SK-N-SH (cell line): Measurements from ENCODE around the gene MAP2K3. TPM values are rescaled to one million over a fixed set of nuclear protein-coding genes. Genes with fewer than 3 reads are reported as not detected.

Source experiments
- CTCF ChIA-PET: fragments of 300-600, 350-600 bp; formaldehyde crosslinking; extraction: SDS; loops from one replicate; lab custom pipeline; 2021; lab: Yijun Ruan, JAX
- POLR2A ChIA-PET: fragments of 350-600 bp; sonication (Branson Sonifier 250); formaldehyde crosslinking; extraction: SDS; loops from one replicate; lab custom pipeline; 2020; ENCODE audit warnings: antibody characterized with exemption, inconsistent platforms; lab: Yijun Ruan, JAX
- DNase-seq: peaks from one replicate; pipeline ENCODE4 v3.0.0; 2012
- H2AFZ ChIP-seq: fragments of 200-600 bp; sonication (generic); 2 replicates; pipeline ENCODE4 v1.8.1; 2016; ENCODE audit warnings: antibody characterized with exemption, mild to moderate bottlenecking, low read depth
- H3F3A ChIP-seq: fragments of 200-600 bp; sonication (generic); replicated peaks from 2 replicates; pipeline ENCODE3; 2016; ENCODE audit warnings: antibody characterized with exemption, mild to moderate bottlenecking; ENCODE audit not compliant: insufficient read depth
- H3K27ac ChIP-seq, 2 experiments: fragments of 200-500 bp in 1 of 2; fragments of 200-600 bp in 1 of 2; sonication (Bioruptor generic) in 1 of 2; sonication (generic), shearing (Covaris generic) in 1 of 2; 2 replicates each; pipeline versions ENCODE4 v1.5.1 to v1.6.1; 2014 to 2016; ENCODE audit warnings: low read depth in 2 of 2, inconsistent platforms in 1 of 2, low read length in 1 of 2, mild to moderate bottlenecking in 1 of 2, mixed read lengths in 1 of 2
- H3K27me3 ChIP-seq: fragments of 200-600 bp; sonication (generic), shearing (Covaris generic); 2 replicates; pipeline ENCODE4 v1.6.1; 2016; ENCODE audit warnings: mixed run types; ENCODE audit not compliant: insufficient read depth
- H3K36me3 ChIP-seq, 2 experiments: fragments of 200-500 bp in 1 of 2; fragments of 200-600 bp in 1 of 2; sonication (Bioruptor generic) in 1 of 2; sonication (generic) in 1 of 2; replicated peaks in 1 of 2; 2 replicates each; pipeline versions ENCODE3 to v1.5.1; 2014 to 2016; ENCODE audit warnings: low read length in 1 of 2, mild to moderate bottlenecking in 1 of 2; ENCODE audit not compliant: insufficient read depth in 2 of 2, control insufficient read depth in 1 of 2
- H3K4me1 ChIP-seq, 2 experiments: fragments of 200-500 bp in 1 of 2; fragments of 200-600 bp in 1 of 2; sonication (Bioruptor generic) in 1 of 2; sonication (generic), shearing (Covaris generic) in 1 of 2; 2 replicates each; pipeline versions ENCODE4 v1.5.1 to v1.6.1; 2014 to 2016; ENCODE audit warnings: low read depth in 1 of 2, low read length in 1 of 2, mixed run types in 1 of 2; ENCODE audit not compliant: insufficient read depth in 2 of 2, control insufficient read depth in 1 of 2
- H3K4me2 ChIP-seq: fragments of 200-600 bp; sonication (generic), shearing (Covaris generic); 2 replicates; pipeline ENCODE4 v1.6.1; 2017; ENCODE audit warnings: mixed run types
- H3K4me3 ChIP-seq, 2 experiments: fragments of 200-500 bp in 1 of 2; fragments of 200-600 bp in 1 of 2; sonication (Bioruptor generic) in 1 of 2; sonication (generic), shearing (Covaris generic) in 1 of 2; 2 replicates each; pipeline versions ENCODE4 v1.5.1 to v1.8.1; 2014 to 2016; ENCODE audit warnings: low read depth in 2 of 2, inconsistent platforms in 1 of 2, low read length in 1 of 2, mild to moderate bottlenecking in 1 of 2, mixed read lengths in 1 of 2, moderate library complexity in 1 of 2
- H3K79me2 ChIP-seq: fragments of 200-600 bp; sonication (generic); 2 replicates; pipeline ENCODE4 v1.8.1; 2017; ENCODE audit warnings: mild to moderate bottlenecking; ENCODE audit not compliant: insufficient read depth
- H3K9ac ChIP-seq: fragments of 200-600 bp; sonication (generic); 2 replicates; pipeline ENCODE4 v1.6.1; 2017; ENCODE audit warnings: mixed run types
- H3K9me2 ChIP-seq: fragments of 200-600 bp; sonication (generic); 2 replicates; pipeline ENCODE4 v1.6.1; 2017; ENCODE audit warnings: mixed run types
- H3K9me3 ChIP-seq: fragments of 200-600 bp; sonication (generic); 2 replicates; pipeline ENCODE4 v1.6.1; 2017; ENCODE audit warnings: mixed run types, mild to moderate bottlenecking, moderate library complexity
- H4K20me1 ChIP-seq: fragments of 200-600 bp; sonication (generic); 2 replicates; pipeline ENCODE4 v1.6.1; 2017; ENCODE audit warnings: mild to moderate bottlenecking, mixed run types; ENCODE audit not compliant: insufficient read depth
- FOSL2 ChIP-seq: IDR thresholded peaks from 2 replicates; pipeline ENCODE4 v1.4.0; 2012; ENCODE audit warnings: low read depth, mild to moderate bottlenecking, moderate library complexity, borderline replicate concordance
- FOXJ3 ChIP-seq: sonication (generic); formaldehyde crosslinking; IDR thresholded peaks from 2 replicates; pipeline ENCODE4 v1.5.1; 2020; ENCODE audit warnings: mild to moderate bottlenecking, missing genetic modification reagents
- GATA2 ChIP-seq: sonication (generic); formaldehyde crosslinking; IDR thresholded peaks from 2 replicates; pipeline ENCODE4 v1.5.0; 2020; ENCODE audit warnings: mild to moderate bottlenecking, missing genetic modification reagents
- JUND ChIP-seq: IDR thresholded peaks from 2 replicates; pipeline ENCODE4 v1.4.0; 2012
- MXI1 ChIP-seq: IDR thresholded peaks from 2 replicates; pipeline ENCODE4 v1.6.1; 2012; ENCODE audit warnings: mild to moderate bottlenecking, low read depth, low read length, improper control_type of control experiment
- NRF1 ChIP-seq: IDR thresholded peaks from 2 replicates; pipeline ENCODE4 v1.6.1; 2012; ENCODE audit warnings: low read depth, mild to moderate bottlenecking, low read length
- PBX3 ChIP-seq: IDR thresholded peaks from 2 replicates; pipeline ENCODE4; 2012
- POLR2AphosphoS5 ChIP-seq: IDR thresholded peaks from 2 replicates; pipeline ENCODE4 v1.6.1; 2012; ENCODE audit warnings: low read depth, low read length
- RCOR1 ChIP-seq: fragments of 150-350 bp; IDR thresholded peaks from 2 replicates; pipeline ENCODE4 v1.6.1; 2017; ENCODE audit warnings: antibody characterized with exemption, low read length
- RFX5 ChIP-seq: IDR thresholded peaks from 2 replicates; pipeline ENCODE4 v1.6.1; 2012; ENCODE audit warnings: mild to moderate bottlenecking, improper control_type of control experiment, low read length
- SMC3 ChIP-seq: IDR thresholded peaks from 2 replicates; pipeline ENCODE4 v1.6.1; 2012; ENCODE audit warnings: low read depth, low read length, improper control_type of control experiment
- TEAD4 ChIP-seq: IDR thresholded peaks from 2 replicates; pipeline ENCODE4 v1.4.0; 2012; ENCODE audit warnings: mild to moderate bottlenecking, borderline replicate concordance; ENCODE audit not compliant: insufficient read depth
- ZBTB33 ChIP-seq: IDR thresholded peaks from 2 replicates; pipeline ENCODE4 v1.4.0; 2012; ENCODE audit warnings: low read depth, borderline replicate concordance
- WGBS: methylation state at CpG from one replicate; pipeline ENCODE4 v1.1.6; 2017; ENCODE audit warnings: low lambda C conversion rate; 5-methylcytosine and 5-hydroxymethylcytosine counted together
- polyA plus RNA-seq, 3 experiments: library from polyadenylated mRNA; depleted of rRNA; stranded (reverse); fragments of >200 nt; gene quantifications; 2 replicates each; pipeline ENCODE4 v1.2.3, GENCODE V29; 2012
- TF ChIP-seq, protein P1 (sequence below): IDR thresholded peaks from 2 replicates; pipeline ENCODE4 v1.6.1; 2012; ENCODE audit warnings: mild to moderate bottlenecking, low read depth, low read length, moderate library complexity
- TF ChIP-seq, protein P2 (sequence below): IDR thresholded peaks from 2 replicates; pipeline ENCODE4 v1.4.0; 2012; ENCODE audit warnings: low read depth, borderline replicate concordance

The MAP2K3 gene
- polyA plus RNA-seq, 1 of the 3 experiments (the other 2 are of a cell fraction), result 30.0 TPM

DNA sequence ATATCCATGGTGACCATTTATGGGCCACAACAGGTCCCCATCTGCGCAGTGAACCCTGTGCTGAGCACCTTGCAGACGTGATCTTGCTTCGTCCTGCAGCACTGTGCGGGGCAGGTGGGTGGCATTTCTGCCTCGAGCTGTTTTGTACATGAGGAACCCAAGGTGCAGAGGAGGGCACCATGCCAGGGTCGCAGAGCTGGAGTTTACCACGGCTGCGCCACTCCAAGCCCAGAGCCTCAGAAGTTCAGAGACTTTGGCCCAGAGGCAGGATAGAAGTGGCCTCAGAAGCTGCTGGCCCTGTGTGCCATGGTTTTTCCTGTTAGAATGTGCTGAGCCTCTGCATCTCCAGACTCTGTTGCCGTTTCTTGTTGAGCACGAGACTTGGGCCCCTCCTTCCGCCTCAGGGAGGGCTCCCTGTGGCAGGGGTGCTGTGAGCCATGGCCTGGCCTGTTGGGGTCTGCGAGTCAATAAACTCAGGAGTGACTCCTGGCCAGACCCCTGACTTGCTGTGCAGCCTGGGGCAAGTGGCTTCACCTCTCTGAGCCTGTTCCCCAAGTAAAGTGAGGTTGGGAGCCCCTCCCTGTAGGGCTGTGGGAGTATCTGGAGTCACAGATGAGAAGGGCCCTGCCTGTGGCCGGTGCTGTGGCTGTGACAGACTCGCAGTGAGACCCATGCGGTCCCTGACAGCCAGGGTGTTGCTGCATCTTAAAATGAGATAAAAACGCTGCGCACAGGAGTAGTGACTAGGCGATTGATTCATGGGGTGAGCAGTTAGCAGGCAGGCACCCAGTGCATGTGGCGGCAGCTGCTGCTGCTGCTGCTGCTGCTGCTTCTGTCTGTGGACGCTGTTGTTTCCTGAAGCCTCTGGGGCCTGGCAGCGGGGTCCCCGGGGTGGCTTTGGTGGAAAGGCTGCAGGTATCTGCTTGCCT lies 11.8 kb downstream of the MAP2K3 start (continued):
- TF ChIP-seq, protein P1, sequence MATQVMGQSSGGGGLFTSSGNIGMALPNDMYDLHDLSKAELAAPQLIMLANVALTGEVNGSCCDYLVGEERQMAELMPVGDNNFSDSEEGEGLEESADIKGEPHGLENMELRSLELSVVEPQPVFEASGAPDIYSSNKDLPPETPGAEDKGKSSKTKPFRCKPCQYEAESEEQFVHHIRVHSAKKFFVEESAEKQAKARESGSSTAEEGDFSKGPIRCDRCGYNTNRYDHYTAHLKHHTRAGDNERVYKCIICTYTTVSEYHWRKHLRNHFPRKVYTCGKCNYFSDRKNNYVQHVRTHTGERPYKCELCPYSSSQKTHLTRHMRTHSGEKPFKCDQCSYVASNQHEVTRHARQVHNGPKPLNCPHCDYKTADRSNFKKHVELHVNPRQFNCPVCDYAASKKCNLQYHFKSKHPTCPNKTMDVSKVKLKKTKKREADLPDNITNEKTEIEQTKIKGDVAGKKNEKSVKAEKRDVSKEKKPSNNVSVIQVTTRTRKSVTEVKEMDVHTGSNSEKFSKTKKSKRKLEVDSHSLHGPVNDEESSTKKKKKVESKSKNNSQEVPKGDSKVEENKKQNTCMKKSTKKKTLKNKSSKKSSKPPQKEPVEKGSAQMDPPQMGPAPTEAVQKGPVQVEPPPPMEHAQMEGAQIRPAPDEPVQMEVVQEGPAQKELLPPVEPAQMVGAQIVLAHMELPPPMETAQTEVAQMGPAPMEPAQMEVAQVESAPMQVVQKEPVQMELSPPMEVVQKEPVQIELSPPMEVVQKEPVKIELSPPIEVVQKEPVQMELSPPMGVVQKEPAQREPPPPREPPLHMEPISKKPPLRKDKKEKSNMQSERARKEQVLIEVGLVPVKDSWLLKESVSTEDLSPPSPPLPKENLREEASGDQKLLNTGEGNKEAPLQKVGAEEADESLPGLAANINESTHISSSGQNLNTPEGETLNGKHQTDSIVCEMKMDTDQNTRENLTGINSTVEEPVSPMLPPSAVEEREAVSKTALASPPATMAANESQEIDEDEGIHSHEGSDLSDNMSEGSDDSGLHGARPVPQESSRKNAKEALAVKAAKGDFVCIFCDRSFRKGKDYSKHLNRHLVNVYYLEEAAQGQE, result no peak
- TF ChIP-seq TEAD4 (no peak), SMC3 (no peak), GATA2 (no peak)
- TF ChIP-seq, all 33 proteins: peak for 0

GRCh38 chr17:21297026-21297520 lies 12.6 kb downstream of the MAP2K3 start:
- Histone ChIP-seq H3F3A (no peaks in the 10 kb centered on the region), H3K27ac (no peak overlapping the region), H4K20me1 (peaks cover 84% of the 10 kb centered on the region), H3K4me3 (no peak overlapping the region), H3K4me1 (peaks cover 0 to 55% of the 10 kb centered on the region in 2 experiments; a peak in 1 of 4 replicates), H3K9me3 (no peaks in the 10 kb centered on the region), H3K27me3 (peaks cover 10% of the 10 kb centered on the region; the same call in 1 of the 2 replicates), H3K9ac (no peak overlapping the region), H2AFZ (no peak overlapping the region), H3K4me2 (no peak overlapping the region), H3K79me2 (peaks cover 72% of the 10 kb centered on the region), H3K9me2 (no peaks in the 10 kb centered on the region), H3K36me3 (peaks cover 3 to 16% of the 10 kb centered on the region in 2 experiments)
- no peak for TF ChIP-seq MXI1
- no peak for TF ChIP-seq FOSL2
- TF ChIP-seq RCOR1, result no peak
- TF ChIP-seq PBX3, result no peak
- TF ChIP-seq RFX5, result no peak
- TF ChIP-seq, protein P2, sequence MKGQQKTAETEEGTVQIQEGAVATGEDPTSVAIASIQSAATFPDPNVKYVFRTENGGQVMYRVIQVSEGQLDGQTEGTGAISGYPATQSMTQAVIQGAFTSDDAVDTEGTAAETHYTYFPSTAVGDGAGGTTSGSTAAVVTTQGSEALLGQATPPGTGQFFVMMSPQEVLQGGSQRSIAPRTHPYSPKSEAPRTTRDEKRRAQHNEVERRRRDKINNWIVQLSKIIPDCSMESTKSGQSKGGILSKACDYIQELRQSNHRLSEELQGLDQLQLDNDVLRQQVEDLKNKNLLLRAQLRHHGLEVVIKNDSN, result no peak
- no peak for TF ChIP-seq ZBTB33
- TF ChIP-seq NRF1, result no peak
- no peak for TF ChIP-seq POLR2AphosphoS5
- TF ChIP-seq JUND, result no peak
- no peak for TF ChIP-seq FOXJ3
- peak; percentile 36 for DNase-seq
- 60% methylated on average over 10 of the region's 10 CpGs for WGBS
- ChIA-PET POLR2A (no interaction called here), CTCF (interaction anchor here (0.9 kb wide), 1 partner anchor 17 kb away, joined by 3 read pairs; no protein-coding TSS in a partner anchor)
